ENCODE results near the gene CTR9. TPM values are rescaled to one million over a fixed set of nuclear protein-coding genes. Genes with fewer than 3 reads are reported as not detected.

Gene CTR9
- polyA plus RNA-seq, 1 of the 3 experiments (the other 2 are of a cell fraction): 10.1 TPM

DNA sequence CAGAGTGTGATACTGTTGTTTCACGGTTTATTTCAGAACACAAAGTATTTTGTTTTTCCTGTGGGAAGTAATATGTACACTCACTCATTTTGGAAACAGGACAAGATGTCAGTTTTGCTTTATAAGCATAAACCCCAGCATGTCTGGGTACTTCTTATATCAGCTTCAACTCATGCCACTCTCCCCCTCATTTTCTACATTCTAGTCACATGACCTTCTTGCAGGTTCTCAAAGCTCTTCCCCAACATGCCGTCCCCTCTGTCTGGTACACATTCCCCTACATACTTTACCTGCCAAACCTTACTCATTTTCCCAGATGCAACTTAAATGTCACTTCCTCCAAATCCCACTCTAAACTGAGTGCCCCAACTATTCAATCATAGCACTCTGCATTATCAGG lies 1.6 kb upstream of the CTR9 start:
- WGBS (ENCODE audit: low lambda C conversion rate): 97% methylated on average over 2 of the region's 2 CpGs
- no peak for DNase-seq
- no peaks in the 10 kb centered on the region for H3K27me3 ChIP-seq (ENCODE audit: insufficient read depth)
- peaks cover 16 to 19% of the 10 kb centered on the region in 2 experiments for H3K36me3 ChIP-seq (replicated peaks in 1 of 2; ENCODE audit: control insufficient read depth in 1 of 2, insufficient read depth in 2 of 2, low read length in 1 of 2)
- peaks cover 30% of the 10 kb centered on the region for H3K79me2 ChIP-seq (ENCODE audit: insufficient read depth)
- H2AFZ ChIP-seq (ENCODE audit: low read depth): no peak overlapping the region
- H3K27ac ChIP-seq (ENCODE audit: low read depth in 2 of 2, low read length in 1 of 2): no peak overlapping the region
- no peaks in the 10 kb centered on the region for H3K9me3 ChIP-seq
- H3K9me2 ChIP-seq: no peaks in the 10 kb centered on the region
- peaks cover 0 to 10% of the 10 kb centered on the region in 2 experiments; a peak in 2 of 4 replicates for H3K4me1 ChIP-seq (ENCODE audit: control insufficient read depth in 1 of 2, insufficient read depth in 2 of 2, low read depth in 1 of 2, low read length in 1 of 2)
- no peak overlapping the region for H3K4me3 ChIP-seq (ENCODE audit: low read depth in 2 of 2, low read length in 1 of 2)
- ChIA-PET POLR2A (no interaction called here), CTCF (interaction anchor here (1.1 kb wide), 1 partner anchor 440 kb away, joined by 3 read pairs; no protein-coding TSS in a partner anchor)
- no peak overlapping the region for H3K4me2 ChIP-seq
- no peak for TF ChIP-seq FOXJ3 (CRISPR knock-in tag; IDR thresholded peaks at IDR 0.05)
- peaks cover 11% of the 10 kb centered on the region for H3F3A ChIP-seq (replicated peaks; ENCODE audit: insufficient read depth)
- H3K9ac ChIP-seq: no peak overlapping the region
- H4K20me1 ChIP-seq (ENCODE audit: insufficient read depth): 0 out of 2 replicates have a peak, but pooled peaks cover 6% of the 10 kb centered on the region

- peaks cover 34 to 38% of the 10 kb centered on the region in 2 experiments for H3K36me3 ChIP-seq (replicated peaks in 1 of 2; ENCODE audit: control insufficient read depth in 1 of 2, insufficient read depth in 2 of 2, low read length in 1 of 2)
- H3K4me1 ChIP-seq (ENCODE audit: control insufficient read depth in 1 of 2, insufficient read depth in 2 of 2, low read depth in 1 of 2, low read length in 1 of 2): peaks cover 0 to 10% of the 10 kb centered on the region in 2 experiments; a peak in 2 of 4 replicates
- peak overlapping the region; percentile 76 to 98 for H3K4me3 ChIP-seq (ENCODE audit: low read depth in 2 of 2, low read length in 1 of 2)
- H3K9ac ChIP-seq: peak overlapping the region; percentile 83
- no peaks in the 10 kb centered on the region for H3K9me3 ChIP-seq
- peak overlapping the region; percentile 94 to 99 for H3K27ac ChIP-seq (ENCODE audit: low read depth in 2 of 2, low read length in 1 of 2)
- DNase-seq: no peak
- peaks cover 11% of the 10 kb centered on the region for H3F3A ChIP-seq (replicated peaks; ENCODE audit: insufficient read depth)
- H3K27me3 ChIP-seq (ENCODE audit: insufficient read depth): no peaks in the 10 kb centered on the region
- H2AFZ ChIP-seq (ENCODE audit: low read depth): peak overlapping the region; percentile 85
- H4K20me1 ChIP-seq (ENCODE audit: insufficient read depth): 0 out of 2 replicates have a peak, but pooled peaks cover 6% of the 10 kb centered on the region
- peaks cover 35% of the 10 kb centered on the region for H3K79me2 ChIP-seq (ENCODE audit: insufficient read depth)
- H3K9me2 ChIP-seq: no peaks in the 10 kb centered on the region
- ChIA-PET POLR2A (interaction anchor here (0.6 to 1.4 kb wide), 10 partner anchors 9 to 211 kb away, joined by 3 to 18 read pairs (median 4); partner anchors contain the start of genes EIF4G2 and RNF141), CTCF (interaction anchor here (1.0 to 1.9 kb wide), 4 partner anchors 12 to 33 kb away, joined by 3 to 12 read pairs (median 4); no protein-coding TSS in a partner anchor)
- 0% methylated on average over 14 of the region's 14 CpGs for WGBS (ENCODE audit: low lambda C conversion rate)
- H3K4me2 ChIP-seq: peak overlapping the region; percentile 89
- TF ChIP-seq FOXM1 (IDR thresholded peaks at IDR 0.05; ENCODE audit: low read depth): no peak
- TF ChIP-seq RCOR1 (IDR thresholded peaks at IDR 0.05; ENCODE audit: low read length): no peak
- no peak; the same call in 1 of the 2 replicates for TF ChIP-seq MXI1 (IDR thresholded peaks at IDR 0.05; ENCODE audit: low read depth, low read length)
- TF ChIP-seq FOSL2 (IDR thresholded peaks at IDR 0.05; ENCODE audit: borderline replicate concordance, low read depth): no peak
- TF ChIP-seq USF1 (IDR thresholded peaks at IDR 0.05; ENCODE audit: borderline replicate concordance, low read depth): no peak
- TF ChIP-seq ZBTB33 (IDR thresholded peaks at IDR 0.05; ENCODE audit: borderline replicate concordance, low read depth): no peak
- no peak for TF ChIP-seq ELF1 (IDR thresholded peaks at IDR 0.05)
- no peak for TF ChIP-seq TCF12 (IDR thresholded peaks at IDR 0.05)
- TF ChIP-seq TAF1 (IDR thresholded peaks at IDR 0.05; ENCODE audit: borderline replicate concordance, low read depth, low read length): no peak
- TF ChIP-seq JUND (IDR thresholded peaks at IDR 0.05): no peak
- no peak for TF ChIP-seq GATA2 (CRISPR knock-in tag; IDR thresholded peaks at IDR 0.05)
- TF ChIP-seq, protein P1, sequence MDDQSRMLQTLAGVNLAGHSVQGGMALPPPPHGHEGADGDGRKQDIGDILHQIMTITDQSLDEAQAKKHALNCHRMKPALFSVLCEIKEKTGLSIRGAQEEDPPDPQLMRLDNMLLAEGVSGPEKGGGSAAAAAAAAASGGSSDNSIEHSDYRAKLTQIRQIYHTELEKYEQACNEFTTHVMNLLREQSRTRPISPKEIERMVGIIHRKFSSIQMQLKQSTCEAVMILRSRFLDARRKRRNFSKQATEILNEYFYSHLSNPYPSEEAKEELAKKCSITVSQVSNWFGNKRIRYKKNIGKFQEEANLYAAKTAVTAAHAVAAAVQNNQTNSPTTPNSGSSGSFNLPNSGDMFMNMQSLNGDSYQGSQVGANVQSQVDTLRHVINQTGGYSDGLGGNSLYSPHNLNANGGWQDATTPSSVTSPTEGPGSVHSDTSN (IDR thresholded peaks at IDR 0.05): no peak
- no peak for TF ChIP-seq RFX5 (IDR thresholded peaks at IDR 0.05; ENCODE audit: low read length)
- no peak for TF ChIP-seq RAD21 (IDR thresholded peaks at IDR 0.05; ENCODE audit: low read length)
- TF ChIP-seq NFIC (IDR thresholded peaks at IDR 0.05; ENCODE audit: borderline replicate concordance): no peak
- TF ChIP-seq NRF1 (IDR thresholded peaks at IDR 0.05; ENCODE audit: low read depth, low read length): no peak
These were observed 515 bp downstream of the CTR9 start for GRCh38 chr11:10751581-10751940.

Measured in SK-N-SH (cell line).